GM12874 (cell line): ENCODE results near the gene BCL7A.

Experiments
- TF ChIP-seq, protein P1 (sequence below): IDR thresholded peaks from 2 replicates; pipeline ENCODE4 v1.5.1; 2011; ENCODE audit warnings: low read depth, mild to moderate bottlenecking, control low read depth, low read length, moderate library complexity; ENCODE audit not compliant: insufficient read depth

BCL7A gene

GRCh38 chr12:122072031-122072970 is 50.6 kb downstream of the BCL7A start:
- TF ChIP-seq, protein P1, sequence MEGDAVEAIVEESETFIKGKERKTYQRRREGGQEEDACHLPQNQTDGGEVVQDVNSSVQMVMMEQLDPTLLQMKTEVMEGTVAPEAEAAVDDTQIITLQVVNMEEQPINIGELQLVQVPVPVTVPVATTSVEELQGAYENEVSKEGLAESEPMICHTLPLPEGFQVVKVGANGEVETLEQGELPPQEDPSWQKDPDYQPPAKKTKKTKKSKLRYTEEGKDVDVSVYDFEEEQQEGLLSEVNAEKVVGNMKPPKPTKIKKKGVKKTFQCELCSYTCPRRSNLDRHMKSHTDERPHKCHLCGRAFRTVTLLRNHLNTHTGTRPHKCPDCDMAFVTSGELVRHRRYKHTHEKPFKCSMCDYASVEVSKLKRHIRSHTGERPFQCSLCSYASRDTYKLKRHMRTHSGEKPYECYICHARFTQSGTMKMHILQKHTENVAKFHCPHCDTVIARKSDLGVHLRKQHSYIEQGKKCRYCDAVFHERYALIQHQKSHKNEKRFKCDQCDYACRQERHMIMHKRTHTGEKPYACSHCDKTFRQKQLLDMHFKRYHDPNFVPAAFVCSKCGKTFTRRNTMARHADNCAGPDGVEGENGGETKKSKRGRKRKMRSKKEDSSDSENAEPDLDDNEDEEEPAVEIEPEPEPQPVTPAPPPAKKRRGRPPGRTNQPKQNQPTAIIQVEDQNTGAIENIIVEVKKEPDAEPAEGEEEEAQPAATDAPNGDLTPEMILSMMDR: no peak

GRCh38 chr12:122073815-122074214 is 52.1 kb downstream of the BCL7A start:
- TF ChIP-seq, protein P1: no peak

GRCh38 chr12:122076743-122077495 is 55.2 kb downstream of the BCL7A start:
- TF ChIP-seq, protein P1: no peak

GRCh38 chr12:122078141-122079032 is 56.7 kb downstream of the BCL7A start, which contains the start of gene MLXIP:
Gene MLXIP (plus strand): TSS chr12:122078756. CDS start chr12:122078854, 98 bp downstream.
- TF ChIP-seq, protein P1: no peak

GRCh38 chr12:122079033-122079531 is 57.4 kb downstream of the BCL7A start:
- TF ChIP-seq, protein P1: no peak

- TF ChIP-seq, protein P1: no peak
Observed at GRCh38 chr12:122079532-122080081, 57.9 kb downstream of the BCL7A start.
